ENCODE data around the gene DCTN2. TPM values are rescaled to one million over a fixed set of nuclear protein-coding genes. Genes with fewer than 3 reads are reported as not detected.

The DCTN2 gene
- total and polyA plus RNA-seq, 4 donors = 60.0 to 110 (median 84.2) TPM

- no peaks in the 10 kb centered on the region for H3K27me3 ChIP-seq (ENCODE audit: control insufficient read depth in 3 of 3, insufficient read depth in 3 of 3, low read length in 2 of 3)
- WGBS, 2 donors = 77 to 91% methylated on average over 1 of the region's 1 CpG
- TF ChIP-seq CTCF (IDR thresholded peaks at IDR 0.05; ENCODE audit: control extremely low read depth, extremely low read depth) = no peak
- peaks cover 4 to 34% (median 22%) of the 10 kb centered on the region in 5 donors for H3K4me1 ChIP-seq (ENCODE audit: control insufficient read depth in 5 of 5, insufficient read depth in 5 of 5, low read length in 5 of 5)
- H3K36me3 ChIP-seq (ENCODE audit: control insufficient read depth in 4 of 4, insufficient read depth in 4 of 4, low read length in 4 of 4) = peaks cover 23 to 41% (median 30%) of the 10 kb centered on the region in 4 donors
- no peak for DNase-seq
- H3K27ac ChIP-seq (ENCODE audit: low read depth in 1 of 2, low read length in 1 of 2) = no peak overlapping the region
- no peak overlapping the region for H3K9ac ChIP-seq (ENCODE audit: insufficient read depth in 1 of 2, low read length in 2 of 2)
- H3K9me3 ChIP-seq (ENCODE audit: control insufficient read depth in 4 of 4, insufficient read depth in 3 of 4, low read length in 3 of 4) = no peaks in the 10 kb centered on the region
- no peak overlapping the region for H3K4me3 ChIP-seq
- no peak for ATAC-seq (ENCODE audit: insufficient read depth, low FRiP score)
These were observed 29.8 kb downstream of the DCTN2 start for GRCh38 chr12:57517187-57517586.

- WGBS, 2 donors = 89% methylated on average over 11 of the region's 11 CpGs
- Histone ChIP-seq H3K4me1 (ENCODE audit: control insufficient read depth in 5 of 5, insufficient read depth in 5 of 5, low read length in 5 of 5) (peaks cover 4 to 28% (median 17%) of the 10 kb centered on the region in 5 donors), H3K9ac (ENCODE audit: insufficient read depth in 1 of 2, low read length in 2 of 2) (no peak overlapping the region), H3K9me3 (ENCODE audit: control insufficient read depth in 4 of 4, insufficient read depth in 3 of 4, low read length in 3 of 4) (no peaks in the 10 kb centered on the region), H3K27ac (ENCODE audit: low read depth in 1 of 2, low read length in 1 of 2) (no peak overlapping the region), H3K36me3 (ENCODE audit: control insufficient read depth in 4 of 4, insufficient read depth in 4 of 4, low read length in 4 of 4) (peaks cover 25 to 46% (median 33%) of the 10 kb centered on the region in 4 donors), H3K4me3 (no peak overlapping the region), H3K27me3 (ENCODE audit: control insufficient read depth in 3 of 3, insufficient read depth in 3 of 3, low read length in 2 of 3) (no peaks in the 10 kb centered on the region)
- DNase-seq (no peak), ATAC-seq (ENCODE audit: insufficient read depth, low FRiP score) (no peak)
- TF ChIP-seq CTCF (IDR thresholded peaks at IDR 0.05; ENCODE audit: control extremely low read depth, extremely low read depth) = no peak
These were observed 30.3 kb downstream of the DCTN2 start for GRCh38 chr12:57516617-57517153.

- no peak for TF ChIP-seq CTCF (IDR thresholded peaks at IDR 0.05; ENCODE audit: control extremely low read depth, extremely low read depth)
- H3K9me3 ChIP-seq (ENCODE audit: control insufficient read depth in 4 of 4, insufficient read depth in 3 of 4, low read length in 3 of 4) = no peaks in the 10 kb centered on the region
- peaks cover 25 to 49% (median 35%) of the 10 kb centered on the region in 4 donors for H3K36me3 ChIP-seq (ENCODE audit: control insufficient read depth in 4 of 4, insufficient read depth in 4 of 4, low read length in 4 of 4)
- no peaks in the 10 kb centered on the region for H3K27me3 ChIP-seq (ENCODE audit: control insufficient read depth in 3 of 3, insufficient read depth in 3 of 3, low read length in 2 of 3)
- no peak overlapping the region for H3K27ac ChIP-seq (ENCODE audit: low read depth in 1 of 2, low read length in 1 of 2)
- DNase-seq = peak in 1 of 3 donors; percentile 19
- 81 to 82% methylated on average over 11 of the region's 11 CpGs for WGBS, 2 donors
- ATAC-seq (ENCODE audit: insufficient read depth, low FRiP score) = no peak
- H3K4me3 ChIP-seq = no peak overlapping the region
- H3K4me1 ChIP-seq (ENCODE audit: control insufficient read depth in 5 of 5, insufficient read depth in 5 of 5, low read length in 5 of 5) = peaks cover 4 to 22% (median 12%) of the 10 kb centered on the region in 5 donors
- no peak overlapping the region for H3K9ac ChIP-seq (ENCODE audit: insufficient read depth in 1 of 2, low read length in 2 of 2)
These were observed 31.0 kb downstream of the DCTN2 start for GRCh38 chr12:57515934-57516541.

Data from lung (tissue), 12 donors.